Thyroid gland (tissue), 4 donors: ENCODE measurements around the gene KRTAP5-6.

Source experiments
- POLR2A ChIP-seq, 2 donors: fragments of 450-650 bp; IDR thresholded peaks; one replicate each; pipeline ENCODE4 v1.6.1; 2017; ENCODE audit warnings: antibody characterized with exemption in 2 of 2, mild to moderate bottlenecking in 2 of 2, moderate library complexity in 1 of 2
- TF ChIP-seq, protein P1 (sequence below), 6 experiments: fragments of 200-600 bp in 3 of 6; fragments of 450-650 bp in 3 of 6; sonication (generic) in 3 of 6; IDR thresholded peaks; one replicate each; pipeline ENCODE4 v1.5.1; 2016 to 2019; ENCODE audit warnings: antibody characterized with exemption in 6 of 6, mild to moderate bottlenecking in 2 of 6, inconsistent platforms in 1 of 6, moderate library complexity in 1 of 6

DNA sequence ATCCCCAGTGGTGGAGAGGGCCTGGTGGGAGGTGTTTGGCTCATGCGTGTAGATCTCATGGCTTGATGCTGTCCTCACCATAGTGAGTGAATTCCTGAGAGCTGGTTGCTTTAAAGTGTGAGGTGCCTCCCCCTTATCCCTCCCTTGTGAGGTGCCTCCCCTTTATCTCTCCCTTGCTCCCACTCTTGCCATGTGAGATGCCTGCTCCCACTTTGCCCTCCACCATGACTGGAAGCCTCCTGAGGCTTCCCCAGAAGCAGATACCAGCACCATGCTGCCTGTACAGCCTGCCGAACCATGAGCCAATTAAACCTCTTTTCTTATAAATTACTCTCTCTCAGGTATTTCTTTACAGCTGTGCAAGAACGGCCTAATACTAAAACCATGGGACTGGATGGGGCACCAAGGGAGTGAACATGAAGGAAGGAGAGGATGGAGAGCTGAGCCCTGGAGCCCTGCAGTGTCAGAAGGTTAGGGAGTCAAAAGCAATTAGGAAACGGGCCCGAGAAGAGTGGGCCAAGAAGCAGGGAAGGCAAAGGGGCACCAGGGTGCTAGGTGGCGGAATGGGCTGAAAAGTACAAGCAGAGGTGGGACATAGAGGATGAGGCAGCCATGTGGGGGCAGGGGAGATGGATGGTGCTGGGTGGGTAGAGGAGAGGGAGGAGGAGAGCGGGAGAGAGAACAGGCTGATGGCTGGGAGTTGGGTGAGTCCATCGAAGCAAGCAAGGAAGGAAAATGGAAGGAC is 44.0 kb downstream of the KRTAP5-6 start:
- TF ChIP-seq, protein P1, sequence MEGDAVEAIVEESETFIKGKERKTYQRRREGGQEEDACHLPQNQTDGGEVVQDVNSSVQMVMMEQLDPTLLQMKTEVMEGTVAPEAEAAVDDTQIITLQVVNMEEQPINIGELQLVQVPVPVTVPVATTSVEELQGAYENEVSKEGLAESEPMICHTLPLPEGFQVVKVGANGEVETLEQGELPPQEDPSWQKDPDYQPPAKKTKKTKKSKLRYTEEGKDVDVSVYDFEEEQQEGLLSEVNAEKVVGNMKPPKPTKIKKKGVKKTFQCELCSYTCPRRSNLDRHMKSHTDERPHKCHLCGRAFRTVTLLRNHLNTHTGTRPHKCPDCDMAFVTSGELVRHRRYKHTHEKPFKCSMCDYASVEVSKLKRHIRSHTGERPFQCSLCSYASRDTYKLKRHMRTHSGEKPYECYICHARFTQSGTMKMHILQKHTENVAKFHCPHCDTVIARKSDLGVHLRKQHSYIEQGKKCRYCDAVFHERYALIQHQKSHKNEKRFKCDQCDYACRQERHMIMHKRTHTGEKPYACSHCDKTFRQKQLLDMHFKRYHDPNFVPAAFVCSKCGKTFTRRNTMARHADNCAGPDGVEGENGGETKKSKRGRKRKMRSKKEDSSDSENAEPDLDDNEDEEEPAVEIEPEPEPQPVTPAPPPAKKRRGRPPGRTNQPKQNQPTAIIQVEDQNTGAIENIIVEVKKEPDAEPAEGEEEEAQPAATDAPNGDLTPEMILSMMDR (IDR thresholded peaks at IDR 0.05) = no peak
- TF ChIP-seq POLR2A (IDR thresholded peaks at IDR 0.05) = no peak
